Measurements from ENCODE around the gene DNAH8. TPM values are rescaled to one million over a fixed set of nuclear protein-coding genes. Genes with fewer than 3 reads are reported as not detected.

The DNAH8 gene
- total and polyA plus RNA-seq, 2 donors from 2014 or later, result 0.50 TPM; not detected in 1

DNA sequence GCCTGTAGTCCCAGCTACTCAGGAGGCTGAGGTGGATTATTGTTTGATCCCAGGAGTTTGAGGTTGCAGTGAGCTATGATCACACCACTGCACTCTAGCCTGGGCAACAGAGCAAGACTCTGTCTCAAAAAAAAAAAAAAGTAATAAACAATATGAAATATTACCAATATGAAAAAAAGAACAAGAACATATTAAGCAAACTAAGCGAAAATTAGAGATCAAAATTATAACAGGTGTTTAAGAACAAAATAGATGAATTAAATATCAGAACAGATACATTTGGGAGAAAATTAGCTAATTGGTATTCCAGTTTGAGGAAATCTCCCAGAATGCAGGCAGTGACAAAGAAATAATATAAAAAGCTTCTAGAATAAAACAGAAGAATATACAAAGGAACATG, 35.4 kb upstream of the DNAH8 start:
- TF ChIP-seq, protein P1, sequence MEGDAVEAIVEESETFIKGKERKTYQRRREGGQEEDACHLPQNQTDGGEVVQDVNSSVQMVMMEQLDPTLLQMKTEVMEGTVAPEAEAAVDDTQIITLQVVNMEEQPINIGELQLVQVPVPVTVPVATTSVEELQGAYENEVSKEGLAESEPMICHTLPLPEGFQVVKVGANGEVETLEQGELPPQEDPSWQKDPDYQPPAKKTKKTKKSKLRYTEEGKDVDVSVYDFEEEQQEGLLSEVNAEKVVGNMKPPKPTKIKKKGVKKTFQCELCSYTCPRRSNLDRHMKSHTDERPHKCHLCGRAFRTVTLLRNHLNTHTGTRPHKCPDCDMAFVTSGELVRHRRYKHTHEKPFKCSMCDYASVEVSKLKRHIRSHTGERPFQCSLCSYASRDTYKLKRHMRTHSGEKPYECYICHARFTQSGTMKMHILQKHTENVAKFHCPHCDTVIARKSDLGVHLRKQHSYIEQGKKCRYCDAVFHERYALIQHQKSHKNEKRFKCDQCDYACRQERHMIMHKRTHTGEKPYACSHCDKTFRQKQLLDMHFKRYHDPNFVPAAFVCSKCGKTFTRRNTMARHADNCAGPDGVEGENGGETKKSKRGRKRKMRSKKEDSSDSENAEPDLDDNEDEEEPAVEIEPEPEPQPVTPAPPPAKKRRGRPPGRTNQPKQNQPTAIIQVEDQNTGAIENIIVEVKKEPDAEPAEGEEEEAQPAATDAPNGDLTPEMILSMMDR (IDR thresholded peaks at IDR 0.05; ENCODE audit: borderline replicate concordance, extremely low read depth, insufficient read depth), result no peak

DNA sequence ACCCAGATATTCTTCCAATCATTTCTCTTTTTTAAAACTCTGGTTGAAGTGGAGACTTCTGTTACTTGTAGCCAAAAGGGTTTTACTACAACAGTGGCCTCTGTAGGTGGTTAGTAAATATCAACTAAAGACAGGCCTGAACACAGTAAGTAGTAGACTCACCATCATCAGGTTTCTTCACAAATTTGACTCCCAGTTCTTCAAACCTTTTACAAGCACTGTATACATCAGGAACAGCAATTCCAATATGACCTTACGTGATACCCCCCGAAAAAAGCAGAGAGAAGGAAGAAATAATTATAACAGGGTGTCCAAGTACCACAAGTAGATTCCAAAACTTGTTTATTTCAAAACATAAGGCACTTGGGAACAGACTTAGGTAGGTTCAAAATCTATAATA, 33.3 kb upstream of the DNAH8 start:
- DNase-seq, result no peak
- TF ChIP-seq, protein P1 (IDR thresholded peaks at IDR 0.05; ENCODE audit: borderline replicate concordance, extremely low read depth, insufficient read depth), result no peak
- no peak for FAIRE-seq
- no peak overlapping the region for H3K9ac ChIP-seq (ENCODE audit: low read length in 3 of 3)
- no peaks in the 10 kb centered on the region for H3K9me3 ChIP-seq (ENCODE audit: control insufficient read depth in 2 of 3, insufficient read depth in 1 of 3, low read length in 3 of 3)
- H3K36me3 ChIP-seq (ENCODE audit: control insufficient read depth in 2 of 3, insufficient read depth in 3 of 3, low read length in 3 of 3), result peaks cover under 1 to 4% (median 3%) of the 10 kb centered on the region in 3 donors
- no peak overlapping the region for H3K27ac ChIP-seq (ENCODE audit: low read depth in 2 of 2, low read length in 2 of 2)
- intact Hi-C loops (cut with DNase I), result no loop called here
- no peak overlapping the region for H3K4me3 ChIP-seq (ENCODE audit: low read length in 3 of 3)
- H3K4me1 ChIP-seq (ENCODE audit: control insufficient read depth in 2 of 3, insufficient read depth in 2 of 3, low read depth in 1 of 3, low read length in 3 of 3), result no peaks in the 10 kb centered on the region
- no peaks in the 10 kb centered on the region for H3K27me3 ChIP-seq (ENCODE audit: control insufficient read depth, insufficient read depth, low read length)

More for the DNA sequence above, 35.4 kb upstream of the DNAH8 start:
- H3K9me3 ChIP-seq (ENCODE audit: control insufficient read depth in 2 of 3, insufficient read depth in 1 of 3, low read length in 3 of 3), result no peaks in the 10 kb centered on the region
- DNase-seq, result no peak
- no peak overlapping the region for H3K9ac ChIP-seq (ENCODE audit: low read length in 3 of 3)
- no peak overlapping the region for H3K4me3 ChIP-seq (ENCODE audit: low read length in 3 of 3)
- FAIRE-seq, result no peak
- H3K36me3 ChIP-seq (ENCODE audit: control insufficient read depth in 2 of 3, insufficient read depth in 3 of 3, low read length in 3 of 3), result peaks cover 3 to 9% (median 4%) of the 10 kb centered on the region in 3 donors
- H3K27ac ChIP-seq (ENCODE audit: low read depth in 2 of 2, low read length in 2 of 2), result no peak overlapping the region
- intact Hi-C loops (cut with DNase I), result no loop called here
- H3K27me3 ChIP-seq (ENCODE audit: control insufficient read depth, insufficient read depth, low read length), result no peaks in the 10 kb centered on the region
- no peaks in the 10 kb centered on the region for H3K4me1 ChIP-seq (ENCODE audit: control insufficient read depth in 2 of 3, insufficient read depth in 2 of 3, low read depth in 1 of 3, low read length in 3 of 3)

DNA sequence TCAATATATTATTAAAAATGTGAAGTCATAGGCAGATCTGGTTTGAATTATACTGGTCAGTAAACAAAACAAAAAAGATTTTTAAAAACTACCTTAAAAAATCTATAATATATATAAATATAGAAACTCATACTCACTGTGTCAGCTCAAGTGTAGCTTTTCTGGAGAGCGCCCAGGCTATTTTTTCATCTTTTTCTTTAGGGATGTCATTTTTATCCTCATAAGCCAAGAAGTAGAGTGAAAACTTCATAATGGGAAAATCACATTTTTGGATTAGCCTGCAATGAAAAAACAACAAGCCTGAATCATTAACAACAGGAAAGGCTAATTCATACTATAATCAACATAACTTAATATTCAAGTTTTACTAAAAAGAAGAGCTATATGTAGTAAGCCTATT, 30.9 kb upstream of the DNAH8 start:
- FAIRE-seq, result no peak
- peaks cover 0 to 3% (median 2%) of the 10 kb centered on the region in 3 donors for H3K36me3 ChIP-seq (ENCODE audit: control insufficient read depth in 2 of 3, insufficient read depth in 3 of 3, low read length in 3 of 3)
- H3K27ac ChIP-seq (ENCODE audit: low read depth in 2 of 2, low read length in 2 of 2), result no peak overlapping the region
- no peaks in the 10 kb centered on the region for H3K27me3 ChIP-seq (ENCODE audit: control insufficient read depth, insufficient read depth, low read length)
- no peak overlapping the region for H3K9ac ChIP-seq (ENCODE audit: low read length in 3 of 3)
- no peaks in the 10 kb centered on the region for H3K4me1 ChIP-seq (ENCODE audit: control insufficient read depth in 2 of 3, insufficient read depth in 2 of 3, low read depth in 1 of 3, low read length in 3 of 3)
- intact Hi-C loops (cut with DNase I), result no loop called here
- no peaks in the 10 kb centered on the region for H3K9me3 ChIP-seq (ENCODE audit: control insufficient read depth in 2 of 3, insufficient read depth in 1 of 3, low read length in 3 of 3)
- no peak for DNase-seq
- TF ChIP-seq, protein P1 (IDR thresholded peaks at IDR 0.05; ENCODE audit: borderline replicate concordance, extremely low read depth, insufficient read depth), result no peak
- H3K4me3 ChIP-seq (ENCODE audit: low read length in 3 of 3), result no peak overlapping the region

DNA sequence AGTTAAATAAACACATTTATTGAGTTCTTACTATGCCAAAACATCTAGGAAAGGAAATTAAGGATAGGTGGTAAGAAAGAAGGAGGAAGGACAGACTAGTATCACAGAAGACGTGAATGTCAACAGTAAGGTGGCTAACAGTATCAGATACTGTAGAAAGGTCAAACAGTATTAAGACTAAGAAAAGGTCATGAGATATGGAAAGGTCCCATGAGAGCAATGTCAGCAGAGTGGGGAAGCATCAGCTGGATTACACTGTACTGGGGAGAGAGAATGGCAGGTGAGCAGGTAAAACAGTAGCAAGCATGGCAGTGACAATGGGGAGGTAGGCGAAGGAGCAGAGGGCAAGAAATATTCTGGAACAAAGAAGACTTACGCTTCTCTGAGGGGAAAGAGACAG, 30.2 kb upstream of the DNAH8 start:
- no peak overlapping the region for H3K4me3 ChIP-seq (ENCODE audit: low read length in 3 of 3)
- no peaks in the 10 kb centered on the region for H3K9me3 ChIP-seq (ENCODE audit: control insufficient read depth in 2 of 3, insufficient read depth in 1 of 3, low read length in 3 of 3)
- H3K4me1 ChIP-seq (ENCODE audit: control insufficient read depth in 2 of 3, insufficient read depth in 2 of 3, low read depth in 1 of 3, low read length in 3 of 3), result no peaks in the 10 kb centered on the region
- DNase-seq (no peak), FAIRE-seq (no peak)
- peaks cover 0 to 3% (median 2%) of the 10 kb centered on the region in 3 donors for H3K36me3 ChIP-seq (ENCODE audit: control insufficient read depth in 2 of 3, insufficient read depth in 3 of 3, low read length in 3 of 3)
- TF ChIP-seq, protein P1 (IDR thresholded peaks at IDR 0.05; ENCODE audit: borderline replicate concordance, extremely low read depth, insufficient read depth), result no peak
- intact Hi-C loops (cut with DNase I), result no loop called here
- H3K27ac ChIP-seq (ENCODE audit: low read depth in 2 of 2, low read length in 2 of 2), result no peak overlapping the region
- H3K27me3 ChIP-seq (ENCODE audit: control insufficient read depth, insufficient read depth, low read length), result no peaks in the 10 kb centered on the region
- no peak overlapping the region for H3K9ac ChIP-seq (ENCODE audit: low read length in 3 of 3)

Measured in kidney (tissue), 14 donors.